Stimulated activated CD8-positive, alpha-beta memory T cell treated with anti-CD3 and anti-CD28 coated beads, Interleukin-7, amount 100 ng/mL, for 24 hours (primary cell): Measurements from ENCODE around the gene PTPN4.

Source experiments
- DNase-seq: peaks from one replicate; pipeline ENCODE4 v3.0.0-alpha.2; 2020; ENCODE audit warnings: low read depth

PTPN4 gene

GRCh38 chr2:119859528-119859927 lies 99.8 kb downstream of the PTPN4 start:
- DNase-seq: no peak

GRCh38 chr2:119860924-119861323 lies 101.2 kb downstream of the PTPN4 start:
- DNase-seq: no peak

- no peak for DNase-seq
Observed at GRCh38 chr2:119862127-119862889, 102.6 kb downstream of the PTPN4 start.

- no peak for DNase-seq
Observed at GRCh38 chr2:119864318-119864717, 104.6 kb downstream of the PTPN4 start.

GRCh38 chr2:119871725-119872124 lies 112.0 kb downstream of the PTPN4 start:
- DNase-seq: no peak

- DNase-seq: no peak
Observed at GRCh38 chr2:119873350-119874315, 113.9 kb downstream of the PTPN4 start.

GRCh38 chr2:119879502-119879901 lies 119.8 kb downstream of the PTPN4 start:
- no peak for DNase-seq

GRCh38 chr2:119888680-119889079 lies 129.0 kb downstream of the PTPN4 start:
- no peak for DNase-seq

GRCh38 chr2:119897736-119898395 lies 138.1 kb downstream of the PTPN4 start:
- DNase-seq: no peak

- no peak for DNase-seq
Observed at GRCh38 chr2:119901013-119901412, 141.3 kb downstream of the PTPN4 start.

GRCh38 chr2:119910566-119910965 lies 150.8 kb downstream of the PTPN4 start:
- DNase-seq: no peak

GRCh38 chr2:119914266-119914665 lies 154.5 kb downstream of the PTPN4 start:
- DNase-seq: no peak

- DNase-seq: no peak
Observed at GRCh38 chr2:119921825-119922224, 162.1 kb downstream of the PTPN4 start.

- no peak for DNase-seq
Observed at GRCh38 chr2:119922699-119923098, 163.0 kb downstream of the PTPN4 start.

GRCh38 chr2:119929537-119929936 lies 169.8 kb downstream of the PTPN4 start:
- DNase-seq: no peak

- no peak for DNase-seq
Observed at GRCh38 chr2:119932809-119933208, 173.1 kb downstream of the PTPN4 start.

GRCh38 chr2:119934319-119934718 lies 174.6 kb downstream of the PTPN4 start:
- DNase-seq: no peak

GRCh38 chr2:119937680-119938079 lies 178.0 kb downstream of the PTPN4 start:
- DNase-seq: no peak

- DNase-seq: no peak
Observed at GRCh38 chr2:119939915-119940314, 180.2 kb downstream of the PTPN4 start.

GRCh38 chr2:119940856-119941255 lies 181.1 kb downstream of the PTPN4 start:
- DNase-seq: no peak

GRCh38 chr2:119941388-119941787 lies 181.7 kb downstream of the PTPN4 start:
- no peak for DNase-seq

- no peak for DNase-seq
Observed at GRCh38 chr2:119941981-119942513, 182.3 kb downstream of the PTPN4 start.
